Colonic mucosa (tissue), 4 donors: ENCODE measurements around the gene AHSP. TPM values are rescaled to one million over a fixed set of nuclear protein-coding genes. Genes with fewer than 3 reads are reported as not detected.

Experiments used
- DNase-seq: peaks from one replicate; pipeline ENCODE4 v3.0.0-alpha.2; 2020
- H3K27ac ChIP-seq: fragments of 200-600 bp; one replicate; pipeline ENCODE4 v1.8.0; 2021
- H3K27me3 ChIP-seq: fragments of 200-600 bp; one replicate; pipeline ENCODE4 v1.8.0; 2021
- H3K36me3 ChIP-seq: fragments of 200-600 bp; one replicate; pipeline ENCODE4 v1.8.0; 2021
- H3K4me1 ChIP-seq: fragments of 200-600 bp; one replicate; pipeline ENCODE4 v1.8.0; 2021; ENCODE audit warnings: mild to moderate bottlenecking
- H3K4me3 ChIP-seq: fragments of 200-600 bp; one replicate; pipeline ENCODE4 v1.8.0; 2021
- H3K9ac ChIP-seq, 2 donors: one replicate each; pipeline ENCODE4 v1.7.0; 2013; ENCODE audit warnings: control low read depth in 2 of 2, low read depth in 2 of 2, low read length in 2 of 2
- H3K9me3 ChIP-seq: fragments of 200-600 bp; one replicate; pipeline ENCODE4 v1.8.0; 2021
- intact Hi-C: fragments of 100-400 bp; cut with DNase I; formaldehyde crosslinking; loops from one replicate; pipeline ENCODE4 v1.14.1; 2022
- total RNA-seq, 2 donors: library from RNA; stranded (reverse); fragmentation: NEBNext Ultra II Directional in 1 of 2; extraction: Animal tissue kit (Norgen Biotek cat#: 25700) in 1 of 2; gene quantifications; one replicate each; pipeline ENCODE4 v1.2.1, GENCODE V29; 2021
- TF ChIP-seq, protein P1 (sequence below): fragments of 200-600 bp; IDR thresholded peaks from one replicate; pipeline ENCODE4 v1.8.0; 2022; ENCODE audit warnings: antibody characterized with exemption, mild to moderate bottlenecking
- donor health status: healthy.
- donor health status: DM: no; HTN: no; CAD: no.
- donor health status: DM: no; HTN: no; CAD: no.

The AHSP gene
- total RNA-seq, 2 donors from 2014 or later: not detected

DNA sequence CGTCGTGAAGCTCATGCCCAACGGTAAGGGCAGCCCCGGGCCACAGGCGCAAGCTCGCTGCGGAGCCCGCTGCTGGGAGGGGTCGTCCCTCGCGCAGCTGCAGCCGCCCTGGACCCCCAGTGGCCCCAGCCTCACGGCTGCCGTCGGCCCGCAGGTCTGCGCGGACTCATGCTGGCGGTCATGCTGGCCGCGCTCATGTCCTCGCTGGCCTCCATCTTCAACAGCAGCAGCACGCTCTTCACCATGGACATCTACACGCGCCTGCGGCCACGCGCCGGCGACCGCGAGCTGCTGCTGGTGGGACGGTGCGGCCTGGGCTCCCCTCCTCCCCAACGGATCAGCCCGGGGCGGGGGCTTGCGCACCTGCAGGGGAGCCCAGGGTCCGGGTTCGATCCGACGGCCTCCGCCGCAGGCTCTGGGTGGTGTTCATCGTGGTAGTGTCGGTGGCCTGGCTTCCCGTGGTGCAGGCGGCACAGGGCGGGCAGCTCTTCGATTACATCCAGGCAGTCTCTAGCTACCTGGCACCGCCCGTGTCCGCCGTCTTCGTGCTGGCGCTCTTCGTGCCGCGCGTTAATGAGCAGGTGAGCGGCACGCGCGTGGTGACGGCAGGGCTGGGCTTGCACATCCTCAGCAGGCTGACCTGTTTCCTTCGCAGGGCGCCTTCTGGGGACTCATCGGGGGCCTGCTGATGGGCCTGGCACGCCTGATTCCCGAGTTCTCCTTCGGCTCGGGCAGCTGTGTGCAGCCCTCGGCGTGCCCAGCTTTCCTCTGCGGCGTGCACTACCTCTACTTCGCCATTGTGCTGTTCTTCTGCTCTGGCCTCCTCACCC is 39.0 kb upstream of the AHSP start:
- H3K4me3 ChIP-seq: peak overlapping the region; percentile 52
- DNase-seq: no peak
- no peaks in the 10 kb centered on the region for H3K36me3 ChIP-seq
- intact Hi-C loops: no loop called here
- H3K9ac ChIP-seq: peak overlapping the region in 1 of 2 donors; percentile 79
- TF ChIP-seq, protein P1, sequence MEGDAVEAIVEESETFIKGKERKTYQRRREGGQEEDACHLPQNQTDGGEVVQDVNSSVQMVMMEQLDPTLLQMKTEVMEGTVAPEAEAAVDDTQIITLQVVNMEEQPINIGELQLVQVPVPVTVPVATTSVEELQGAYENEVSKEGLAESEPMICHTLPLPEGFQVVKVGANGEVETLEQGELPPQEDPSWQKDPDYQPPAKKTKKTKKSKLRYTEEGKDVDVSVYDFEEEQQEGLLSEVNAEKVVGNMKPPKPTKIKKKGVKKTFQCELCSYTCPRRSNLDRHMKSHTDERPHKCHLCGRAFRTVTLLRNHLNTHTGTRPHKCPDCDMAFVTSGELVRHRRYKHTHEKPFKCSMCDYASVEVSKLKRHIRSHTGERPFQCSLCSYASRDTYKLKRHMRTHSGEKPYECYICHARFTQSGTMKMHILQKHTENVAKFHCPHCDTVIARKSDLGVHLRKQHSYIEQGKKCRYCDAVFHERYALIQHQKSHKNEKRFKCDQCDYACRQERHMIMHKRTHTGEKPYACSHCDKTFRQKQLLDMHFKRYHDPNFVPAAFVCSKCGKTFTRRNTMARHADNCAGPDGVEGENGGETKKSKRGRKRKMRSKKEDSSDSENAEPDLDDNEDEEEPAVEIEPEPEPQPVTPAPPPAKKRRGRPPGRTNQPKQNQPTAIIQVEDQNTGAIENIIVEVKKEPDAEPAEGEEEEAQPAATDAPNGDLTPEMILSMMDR: no peak
- no peaks in the 10 kb centered on the region for H3K9me3 ChIP-seq
- no peaks in the 10 kb centered on the region for H3K27me3 ChIP-seq
- no peak overlapping the region for H3K27ac ChIP-seq
- peaks cover 7% of the 10 kb centered on the region for H3K4me1 ChIP-seq

DNA sequence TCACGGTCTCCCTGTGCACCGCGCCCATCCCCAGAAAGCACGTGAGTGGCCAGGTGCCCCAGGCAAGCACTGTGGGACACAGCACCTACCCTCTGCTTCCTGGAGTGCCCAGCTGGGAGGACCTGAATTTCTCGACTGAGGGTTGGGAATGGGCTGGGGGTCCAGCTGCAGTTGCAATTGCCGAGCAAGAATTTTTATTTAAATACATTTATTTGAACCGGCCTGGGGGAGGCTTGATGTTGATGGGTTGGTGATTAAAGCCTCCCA is 38.5 kb upstream of the AHSP start:
- Histone ChIP-seq H3K36me3 (no peaks in the 10 kb centered on the region), H3K27ac (no peak overlapping the region), H3K4me1 (peaks cover 7% of the 10 kb centered on the region), H3K9ac (no peak overlapping the region), H3K9me3 (no peaks in the 10 kb centered on the region), H3K4me3 (no peak overlapping the region), H3K27me3 (no peaks in the 10 kb centered on the region)
- TF ChIP-seq, protein P1: no peak
- intact Hi-C loops: no loop called here
- no peak for DNase-seq

DNA sequence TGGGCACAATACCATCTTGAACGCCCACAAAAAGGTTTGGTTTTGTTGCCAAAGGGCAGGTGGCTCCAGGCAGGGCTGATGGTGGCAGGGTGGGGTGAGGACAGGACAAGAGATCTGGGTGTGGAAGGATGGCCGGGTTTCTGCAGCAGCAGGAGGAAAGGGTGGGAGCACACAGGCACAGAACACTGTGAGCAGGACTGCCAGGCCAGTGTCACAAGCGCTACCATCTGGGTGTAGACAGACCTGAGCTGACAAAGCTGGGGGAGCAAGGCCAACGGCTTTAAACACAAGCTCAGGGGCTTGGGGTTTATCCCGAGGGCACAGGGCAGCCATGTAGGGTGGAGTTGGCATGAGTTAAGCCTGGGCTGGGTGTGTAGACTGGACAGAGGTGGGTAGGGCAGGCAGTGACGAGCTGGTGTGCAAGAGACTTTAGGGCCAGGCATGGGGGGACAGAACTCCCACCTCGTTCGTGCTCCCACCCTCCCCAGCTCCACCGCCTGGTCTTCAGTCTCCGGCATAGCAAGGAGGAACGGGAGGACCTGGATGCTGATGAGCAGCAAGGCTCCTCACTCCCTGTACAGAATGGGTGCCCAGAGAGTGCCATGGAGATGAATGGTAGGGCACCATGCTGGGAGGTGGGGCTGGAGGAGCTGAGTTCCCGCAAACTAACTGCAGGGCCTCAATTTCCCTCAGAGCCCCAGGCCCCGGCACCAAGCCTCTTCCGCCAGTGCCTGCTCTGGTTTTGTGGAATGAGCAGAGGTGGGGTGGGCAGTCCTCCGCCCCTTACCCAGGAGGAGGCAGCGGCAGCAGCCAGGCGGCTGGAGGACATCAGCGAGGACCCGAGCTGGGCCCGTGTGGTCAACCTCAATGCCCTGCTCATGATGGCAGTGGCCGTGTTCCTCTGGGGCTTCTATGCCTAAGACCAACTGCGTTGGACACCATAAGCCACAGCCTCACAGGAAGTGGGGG is 37.8 kb upstream of the AHSP start:
- H3K27me3 ChIP-seq: no peaks in the 10 kb centered on the region
- no peak overlapping the region for H3K9ac ChIP-seq
- no peak overlapping the region for H3K4me3 ChIP-seq
- DNase-seq: no peak
- no peaks in the 10 kb centered on the region for H3K9me3 ChIP-seq
- no peaks in the 10 kb centered on the region for H3K36me3 ChIP-seq
- peaks cover 7% of the 10 kb centered on the region for H3K4me1 ChIP-seq
- no peak overlapping the region for H3K27ac ChIP-seq
- TF ChIP-seq, protein P1: no peak
- intact Hi-C loops: no loop called here

DNA sequence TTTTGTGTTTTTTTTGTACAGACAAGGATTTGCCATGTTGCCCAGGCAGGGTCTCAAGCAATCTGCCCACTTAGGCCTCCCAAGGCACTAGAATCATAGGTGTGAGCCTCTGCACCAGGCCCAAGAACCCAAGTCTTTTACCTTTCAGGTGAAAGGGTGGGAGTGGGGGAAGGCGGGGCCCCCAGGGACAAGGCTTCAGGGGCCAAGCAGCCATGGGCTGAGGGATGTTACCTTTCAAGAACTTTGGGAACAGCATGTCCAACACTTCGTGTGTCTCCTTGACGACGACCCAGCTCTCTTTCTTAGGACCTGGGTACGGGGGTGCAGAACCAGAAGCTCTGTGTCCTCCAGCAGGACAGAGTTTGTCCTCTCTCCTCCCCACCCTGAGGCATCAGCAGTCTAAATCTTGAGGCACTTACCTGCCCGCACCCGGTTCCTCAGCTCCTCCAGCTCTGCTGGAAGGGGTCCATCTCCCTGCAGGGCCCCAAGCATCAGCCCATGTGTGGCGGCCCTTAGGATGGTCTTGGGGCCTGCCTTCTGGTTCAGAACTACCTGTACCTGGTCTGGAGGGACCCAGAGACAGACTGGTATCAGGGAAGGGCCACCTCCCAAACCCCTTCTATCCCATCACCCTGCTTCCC is 35.8 kb upstream of the AHSP start:
- DNase-seq: no peak
- TF ChIP-seq, protein P1: no peak
- no peak overlapping the region for H3K27ac ChIP-seq
- intact Hi-C loops: no loop called here
- H3K27me3 ChIP-seq: no peaks in the 10 kb centered on the region
- no peaks in the 10 kb centered on the region for H3K9me3 ChIP-seq
- H3K36me3 ChIP-seq: no peaks in the 10 kb centered on the region
- no peak overlapping the region for H3K9ac ChIP-seq
- H3K4me3 ChIP-seq: no peak overlapping the region
- H3K4me1 ChIP-seq: peaks cover 7% of the 10 kb centered on the region

DNA sequence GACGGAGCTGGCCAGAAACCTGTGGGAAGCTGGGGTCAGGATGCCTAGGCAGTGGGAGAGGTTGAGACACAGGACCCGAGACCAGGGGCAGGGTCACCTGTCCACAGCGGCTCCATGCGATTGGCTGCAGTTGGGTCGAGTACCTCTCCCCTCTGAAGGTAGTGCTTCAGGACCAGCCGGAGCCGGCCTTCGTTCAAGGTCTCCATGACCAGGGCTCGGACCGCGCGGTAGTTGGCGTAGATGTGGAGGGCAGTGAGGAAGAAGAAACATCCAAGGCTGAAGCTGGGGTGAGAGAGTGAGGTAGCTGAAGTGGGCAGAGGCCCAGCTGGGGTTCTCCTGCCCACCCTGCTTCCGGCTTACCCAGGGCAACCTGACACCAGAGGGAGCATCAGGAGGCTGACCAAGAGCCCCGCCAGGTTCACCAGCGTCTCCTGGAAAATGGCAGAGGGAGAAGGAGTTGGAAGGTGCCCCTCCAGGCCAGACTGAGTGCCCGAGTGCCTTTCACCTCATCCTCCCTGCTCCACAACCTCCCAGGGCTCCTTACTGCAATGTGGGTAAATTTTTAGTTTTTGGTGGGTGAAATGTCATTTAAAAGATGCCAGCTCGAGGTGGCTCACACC is 34.1 kb upstream of the AHSP start:
- peaks cover 1% of the 10 kb centered on the region for H3K4me1 ChIP-seq
- no peak overlapping the region for H3K4me3 ChIP-seq
- H3K9ac ChIP-seq: no peak overlapping the region
- H3K27ac ChIP-seq: no peak overlapping the region
- H3K9me3 ChIP-seq: no peaks in the 10 kb centered on the region
- TF ChIP-seq, protein P1: no peak
- no peaks in the 10 kb centered on the region for H3K36me3 ChIP-seq
- DNase-seq: no peak
- H3K27me3 ChIP-seq: no peaks in the 10 kb centered on the region
- intact Hi-C loops: no loop called here
